ENCODE measurements around the gene FCER1G. TPM values are rescaled to one million over a fixed set of nuclear protein-coding genes. Genes with fewer than 3 reads are reported as not detected.

The FCER1G gene
- total RNA-seq, 4 donors from 2014 or later, result 20.9 to 194 (median 49.2) TPM

DNA sequence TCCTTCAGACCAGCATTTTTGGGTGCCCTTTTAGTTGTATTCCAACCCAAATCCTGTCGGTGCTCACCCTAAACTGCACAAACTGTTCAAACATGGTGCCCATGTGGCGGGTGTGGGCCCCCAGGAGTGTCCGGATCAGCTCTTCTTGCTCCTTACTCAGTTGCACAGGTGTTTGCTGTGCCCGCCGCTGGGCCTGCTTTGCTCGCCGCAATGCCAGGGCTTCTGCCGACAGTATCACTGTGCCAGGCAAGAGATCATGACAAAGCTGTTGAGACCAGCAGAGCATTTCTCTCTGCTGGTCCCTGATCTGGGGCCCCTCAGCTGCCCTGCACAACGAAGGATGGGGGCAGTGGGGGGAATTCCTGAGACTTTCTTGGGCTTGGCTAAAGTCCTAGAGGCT, 18.0 kb downstream of the FCER1G start:
- TF ChIP-seq POLR2A (IDR thresholded peaks at IDR 0.05) (no peak), EP300 (IDR thresholded peaks at IDR 0.05; ENCODE audit: low read depth) (no peak), POLR2AphosphoS5 (IDR thresholded peaks at IDR 0.05) (no peak)
- TF ChIP-seq, protein P1, sequence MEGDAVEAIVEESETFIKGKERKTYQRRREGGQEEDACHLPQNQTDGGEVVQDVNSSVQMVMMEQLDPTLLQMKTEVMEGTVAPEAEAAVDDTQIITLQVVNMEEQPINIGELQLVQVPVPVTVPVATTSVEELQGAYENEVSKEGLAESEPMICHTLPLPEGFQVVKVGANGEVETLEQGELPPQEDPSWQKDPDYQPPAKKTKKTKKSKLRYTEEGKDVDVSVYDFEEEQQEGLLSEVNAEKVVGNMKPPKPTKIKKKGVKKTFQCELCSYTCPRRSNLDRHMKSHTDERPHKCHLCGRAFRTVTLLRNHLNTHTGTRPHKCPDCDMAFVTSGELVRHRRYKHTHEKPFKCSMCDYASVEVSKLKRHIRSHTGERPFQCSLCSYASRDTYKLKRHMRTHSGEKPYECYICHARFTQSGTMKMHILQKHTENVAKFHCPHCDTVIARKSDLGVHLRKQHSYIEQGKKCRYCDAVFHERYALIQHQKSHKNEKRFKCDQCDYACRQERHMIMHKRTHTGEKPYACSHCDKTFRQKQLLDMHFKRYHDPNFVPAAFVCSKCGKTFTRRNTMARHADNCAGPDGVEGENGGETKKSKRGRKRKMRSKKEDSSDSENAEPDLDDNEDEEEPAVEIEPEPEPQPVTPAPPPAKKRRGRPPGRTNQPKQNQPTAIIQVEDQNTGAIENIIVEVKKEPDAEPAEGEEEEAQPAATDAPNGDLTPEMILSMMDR (IDR thresholded peaks at IDR 0.05), result no peak
- no peak overlapping the region for H3K27ac ChIP-seq
- H3K36me3 ChIP-seq, result peaks cover 0 to 11% (median 4%) of the 10 kb centered on the region in 4 donors
- DNase-seq, result no peak
- no peaks in the 10 kb centered on the region for H3K4me1 ChIP-seq
- H3K4me3 ChIP-seq, result no peak overlapping the region
- intact Hi-C loops (cut with DNase I; ENCODE audit: low total_unique reads), result no loop called here
- H3K27me3 ChIP-seq, result no peaks in the 10 kb centered on the region
- no peaks in the 10 kb centered on the region for H3K9me3 ChIP-seq
- in situ Hi-C loops (cut with MboI; ENCODE audit: low pct_ligation_motif_present in 1 of 4, low pct_unique_long_range_greater_than_20kb in 1 of 4, low sequenced_read_pairs in 3 of 4), result loop anchor here in 1 of 4 donors (10.0 kb wide), 1 partner anchor 142 kb away; no protein-coding TSS in a partner anchor
- WGBS, 2 donors (ENCODE audit: low coverage in 1 of 2), result 84% methylated on average over 9 of the region's 9 CpGs; no CpG with 5 or more reads in 1 of the 2 donors

DNA sequence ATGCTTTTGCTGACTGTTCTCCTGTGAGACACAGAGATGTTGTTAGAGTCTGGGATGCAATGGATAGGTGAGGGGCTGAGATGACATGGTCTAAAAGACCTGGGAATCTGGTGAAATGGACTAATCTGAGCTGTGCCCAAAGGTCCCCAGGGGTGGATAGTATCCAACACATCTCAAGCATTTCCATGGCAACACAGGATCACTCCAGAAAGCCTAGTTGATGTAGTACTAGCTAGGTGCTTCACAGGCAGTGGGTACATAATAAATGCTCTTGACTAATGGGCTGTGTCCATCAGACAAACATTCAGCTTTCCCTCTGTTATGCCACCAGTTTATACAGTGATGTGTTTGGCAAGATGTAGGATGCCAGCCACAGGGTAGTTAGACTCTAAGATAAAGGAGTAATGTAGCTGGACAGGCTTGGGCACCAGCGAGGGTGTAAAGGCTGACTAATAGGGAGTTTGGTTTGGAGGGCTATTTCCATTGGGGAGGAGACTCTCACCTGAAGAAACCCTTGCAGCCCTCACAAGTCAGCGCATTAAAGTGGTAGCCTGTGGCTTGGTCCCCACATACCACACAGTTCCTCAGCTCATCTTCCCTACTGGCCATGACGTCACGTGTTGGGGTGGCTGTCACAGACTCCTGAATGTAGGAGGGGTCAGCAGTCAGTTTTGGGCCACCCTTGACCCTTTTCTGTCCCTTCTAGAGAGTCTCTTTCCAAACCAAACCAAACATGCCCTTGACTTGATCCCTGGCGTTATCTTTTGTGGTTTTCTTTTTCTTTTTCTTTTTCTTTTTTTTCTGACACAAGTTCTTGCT, 21.1 kb downstream of the FCER1G start:
- TF ChIP-seq, protein P1 (IDR thresholded peaks at IDR 0.05), result no peak
- intact Hi-C loops (cut with DNase I; ENCODE audit: low total_unique reads) (no loop called here), in situ Hi-C loops (cut with MboI; ENCODE audit: low pct_ligation_motif_present in 1 of 4, low pct_unique_long_range_greater_than_20kb in 1 of 4, low sequenced_read_pairs in 3 of 4) (loop anchor here in 1 of 4 donors (10.0 kb wide), 1 partner anchor 139 kb away; no protein-coding TSS in a partner anchor)
- H3K27me3 ChIP-seq, result no peaks in the 10 kb centered on the region
- H3K9me3 ChIP-seq, result no peaks in the 10 kb centered on the region
- 33 to 72% methylated on average over 1 to 5 of the region's 5 CpGs for WGBS, 2 donors (ENCODE audit: low coverage in 1 of 2)
- H3K4me3 ChIP-seq, result no peak overlapping the region
- H3K36me3 ChIP-seq, result no peaks in the 10 kb centered on the region
- no peak overlapping the region for H3K27ac ChIP-seq
- no peak for DNase-seq
- no peaks in the 10 kb centered on the region for H3K4me1 ChIP-seq

DNA sequence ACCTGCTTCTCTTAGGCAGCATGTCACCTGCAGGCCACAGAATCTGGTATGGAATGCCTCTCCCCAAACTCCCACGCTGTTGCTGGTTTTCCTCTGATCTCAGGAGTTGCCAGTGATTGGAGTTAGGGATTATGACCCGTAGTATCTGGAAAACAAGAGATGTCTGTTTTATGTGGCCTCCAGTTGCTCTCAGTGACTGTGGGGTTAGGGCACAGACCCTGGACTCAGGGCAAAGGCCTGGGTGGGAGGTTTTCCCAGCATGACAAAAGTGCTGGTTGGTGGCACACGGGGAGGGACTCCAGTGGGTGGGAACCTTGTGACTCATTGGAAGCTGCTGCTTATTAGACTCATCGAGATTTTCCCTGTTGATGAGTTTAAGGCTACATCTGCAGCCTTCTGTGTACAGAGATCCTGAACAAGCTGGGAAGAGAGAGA, 23.0 kb downstream of the FCER1G start, which contains the start of gene NR1I3:
TSS of gene NR1I3 (minus strand) at position 165 of the 435 bp plus-strand sequence. CDS start 1,638 bp downstream, outside the sequence.
- in situ Hi-C loops (cut with MboI; ENCODE audit: low pct_ligation_motif_present in 1 of 4, low pct_unique_long_range_greater_than_20kb in 1 of 4, low sequenced_read_pairs in 3 of 4), result loop anchor here in 1 of 4 donors (10.0 kb wide), 1 partner anchor 137 kb away; no protein-coding TSS in a partner anchor
- H3K4me1 ChIP-seq, result no peaks in the 10 kb centered on the region
- H3K27ac ChIP-seq, result no peak within 1 kb of the TSS
- no peaks in the 10 kb centered on the region for H3K27me3 ChIP-seq
- no peaks in the 10 kb centered on the region for H3K36me3 ChIP-seq
- no peaks in the 10 kb centered on the region for H3K9me3 ChIP-seq
- intact Hi-C loops (cut with DNase I; ENCODE audit: low total_unique reads), result no loop called here
- TF ChIP-seq, protein P1 (IDR thresholded peaks at IDR 0.05), result no peak
- TF ChIP-seq EP300 (IDR thresholded peaks at IDR 0.05; ENCODE audit: low read depth), result no peak
- no peak for TF ChIP-seq POLR2AphosphoS5 (IDR thresholded peaks at IDR 0.05)
- TF ChIP-seq POLR2A (IDR thresholded peaks at IDR 0.05), result no peak
- 53% methylated on average over 4 of the region's 4 CpGs; no CpG with 5 or more reads in 1 of the 2 donors for WGBS, 2 donors (ENCODE audit: low coverage in 1 of 2)
- no peak for DNase-seq
- H3K4me3 ChIP-seq, result no peak within 1 kb of the TSS

DNA sequence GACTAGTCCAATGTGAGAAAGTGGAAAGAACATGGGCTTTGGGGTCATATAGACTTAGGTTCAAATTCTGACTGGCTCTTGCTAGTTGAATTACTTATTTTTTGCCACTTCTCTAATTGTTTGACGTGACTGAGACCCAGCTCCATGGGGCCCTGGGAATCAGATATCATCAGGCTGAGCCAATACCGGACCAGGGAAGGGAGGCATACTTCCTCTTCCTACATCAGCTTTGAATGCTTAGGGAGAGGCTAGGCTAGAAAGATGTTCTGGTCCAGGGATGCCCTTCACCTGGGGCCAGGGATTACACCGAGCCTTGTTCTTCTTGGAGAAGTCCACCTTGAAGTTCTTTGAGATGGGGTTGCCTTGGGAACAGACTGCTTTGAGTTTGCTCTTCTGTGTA, 26.6 kb downstream of the FCER1G start:
- Histone ChIP-seq H3K36me3 (no peaks in the 10 kb centered on the region), H3K27me3 (no peaks in the 10 kb centered on the region), H3K4me1 (no peaks in the 10 kb centered on the region), H3K9me3 (no peaks in the 10 kb centered on the region), H3K27ac (no peak overlapping the region), H3K4me3 (no peak overlapping the region)
- 88% methylated on average over 3 of the region's 3 CpGs; no CpG with 5 or more reads in 1 of the 2 donors for WGBS, 2 donors (ENCODE audit: low coverage in 1 of 2)
- in situ Hi-C loops (cut with MboI; ENCODE audit: low pct_ligation_motif_present in 1 of 4, low pct_unique_long_range_greater_than_20kb in 1 of 4, low sequenced_read_pairs in 3 of 4), result no loop called here
- TF ChIP-seq, protein P1 (IDR thresholded peaks at IDR 0.05), result no peak
- no peak for TF ChIP-seq POLR2AphosphoS5 (IDR thresholded peaks at IDR 0.05)
- no peak for TF ChIP-seq POLR2A (IDR thresholded peaks at IDR 0.05)
- TF ChIP-seq EP300 (IDR thresholded peaks at IDR 0.05; ENCODE audit: low read depth), result no peak
- no peak for DNase-seq
- intact Hi-C loops (cut with DNase I; ENCODE audit: low total_unique reads), result no loop called here
